ENCODE measurements around the gene CALB2.

CALB2 gene

DNA sequence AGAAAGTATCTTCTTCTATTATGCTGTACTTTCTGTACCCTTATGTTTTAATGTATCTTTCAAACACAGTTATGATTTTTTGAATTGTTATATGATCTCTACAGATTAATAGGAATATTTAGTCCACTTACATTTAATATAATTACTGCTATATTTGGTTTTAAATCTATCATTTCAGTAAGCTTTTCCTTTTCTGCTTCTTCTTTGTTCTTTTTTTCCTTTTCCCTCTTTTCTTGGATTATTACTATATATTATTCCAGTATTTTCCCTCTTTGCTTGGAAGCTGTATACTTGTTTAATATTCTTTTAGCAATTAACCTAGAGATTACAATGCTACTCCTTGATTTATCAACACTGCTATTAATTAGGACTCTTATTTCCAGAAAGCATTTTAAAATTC lies 69.9 kb downstream of the CALB2 start:
- DNase-seq, result no peak

DNA sequence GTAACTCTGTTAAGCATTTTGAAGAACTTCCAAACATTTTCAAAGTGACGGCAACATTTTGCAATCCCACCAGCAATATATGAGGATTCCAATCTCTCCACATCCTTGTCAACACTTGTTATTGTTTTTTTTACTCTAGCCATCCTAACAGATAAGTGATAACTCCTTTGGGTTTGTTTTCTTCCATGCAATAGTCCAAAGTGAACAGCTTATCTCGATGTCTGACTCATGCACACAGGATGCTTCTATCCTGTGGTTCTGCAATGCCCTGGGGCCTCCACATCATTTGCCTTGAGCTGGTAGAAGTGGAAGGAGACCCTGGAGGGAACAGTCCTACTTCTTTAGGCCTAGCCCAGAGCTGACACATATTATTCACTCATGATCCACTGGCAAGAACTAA lies 70.4 kb downstream of the CALB2 start:
- no peak for DNase-seq

- no peak for DNase-seq
Measured at GRCh38 chr16:71429581-71429980, 71.1 kb downstream of the CALB2 start.

DNA sequence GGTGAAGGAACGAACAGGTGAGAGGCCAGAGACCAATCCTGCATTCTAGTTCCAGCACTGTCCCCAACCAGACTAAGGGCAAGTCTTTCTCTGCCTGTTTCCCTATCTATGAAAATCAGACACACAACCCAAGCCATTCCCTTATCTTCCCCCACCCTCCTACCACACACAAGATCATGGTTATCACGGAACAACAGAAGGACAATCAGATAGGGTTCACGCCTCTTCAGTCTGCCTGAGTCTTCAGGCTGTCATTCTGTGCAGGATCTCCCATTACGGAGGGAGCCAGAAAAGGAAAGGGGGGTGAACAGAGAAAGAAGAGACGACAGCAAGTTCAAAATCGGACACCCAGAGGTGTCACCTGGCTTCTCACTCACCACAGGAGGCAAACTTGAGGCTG lies 72.2 kb downstream of the CALB2 start:
- DNase-seq, result no peak

DNA sequence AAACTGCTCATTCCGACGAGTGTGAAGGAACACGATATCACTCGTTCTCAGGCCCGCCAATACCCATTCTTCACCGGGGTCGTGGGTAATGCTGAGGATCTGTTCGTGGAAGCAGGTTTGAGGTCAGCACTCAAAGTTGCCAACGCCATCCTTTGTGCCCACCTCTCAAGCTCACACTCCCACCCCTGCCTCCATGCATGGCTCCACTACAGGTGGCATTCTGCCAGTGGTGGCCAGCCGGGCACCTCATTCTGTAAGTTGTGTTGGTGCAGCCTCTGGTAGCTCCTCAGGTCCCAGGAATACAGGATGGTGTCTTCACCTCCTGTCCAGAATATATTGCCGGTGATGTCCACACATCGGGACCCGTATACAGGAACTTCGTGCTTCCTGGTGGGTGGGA lies 72.7 kb downstream of the CALB2 start:
- DNase-seq, result no peak

DNA sequence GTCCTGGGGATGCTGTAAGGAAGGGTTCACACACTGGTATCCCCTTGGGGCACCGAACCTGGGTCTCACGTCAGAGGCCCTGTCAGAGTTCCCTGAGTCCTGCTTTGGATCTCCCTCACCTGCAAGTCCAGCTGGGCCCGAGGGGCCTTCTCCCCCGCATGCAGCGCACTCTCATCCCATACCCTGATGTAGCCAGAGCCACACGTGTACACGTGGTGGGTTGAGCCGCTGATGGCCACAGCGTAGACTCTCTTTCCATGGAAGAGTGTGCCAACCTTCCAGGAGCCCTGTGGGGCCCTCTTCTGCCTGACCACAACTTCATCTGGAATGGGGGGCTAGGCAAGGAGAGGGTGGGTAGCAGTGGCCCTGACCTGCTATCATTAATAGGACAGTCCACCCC lies 73.5 kb downstream of the CALB2 start:
- no peak for DNase-seq

- DNase-seq, result no peak
Measured at GRCh38 chr16:71432906-71433305, 74.4 kb downstream of the CALB2 start.

DNA sequence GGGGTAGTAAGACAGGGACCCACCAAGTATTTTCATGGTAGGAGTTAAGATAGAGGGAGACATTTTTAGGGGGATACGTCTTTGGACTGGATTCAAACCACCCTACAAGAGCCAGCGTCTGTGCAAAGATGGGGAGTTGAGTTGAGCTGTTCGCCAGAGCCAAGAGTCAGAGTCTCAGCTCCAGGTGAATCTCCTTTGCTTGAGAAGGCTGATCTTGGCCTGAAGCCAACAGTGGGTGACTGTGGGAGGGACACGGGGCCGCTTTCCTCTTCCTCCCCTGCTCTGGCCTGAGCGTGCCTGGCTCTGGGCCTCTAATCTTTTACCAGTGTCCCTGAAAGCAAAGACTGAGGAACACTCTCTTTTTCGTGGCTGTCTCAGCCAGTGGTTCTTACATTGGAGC lies 78.0 kb downstream of the CALB2 start:
- DNase-seq, result no peak

DNA sequence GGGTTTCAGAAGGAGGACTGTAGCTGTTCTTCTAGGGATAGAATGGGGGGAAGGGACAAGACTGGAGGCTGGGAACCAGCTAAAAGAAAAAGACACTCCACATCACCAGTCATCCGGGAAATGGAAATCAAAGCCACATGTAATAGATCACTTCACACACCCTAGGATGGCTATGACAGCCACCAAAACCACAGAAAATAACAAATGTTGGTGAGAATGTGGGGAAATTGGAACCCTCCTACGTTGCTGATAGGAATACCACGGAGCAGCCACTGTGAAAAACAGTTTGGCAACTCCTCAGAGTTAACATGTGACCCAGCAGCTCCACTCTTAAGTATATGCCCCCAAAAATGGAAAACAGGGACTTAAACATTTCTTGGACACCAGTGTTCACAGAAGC lies 81.0 kb downstream of the CALB2 start:
- DNase-seq, result no peak

Measured in T-helper 9 cell (primary cell).